GM21526 (cell line): ENCODE measurements around the gene THBS3.
"Not testable (repeated sequence)": the region's sequence is repeated elsewhere in the genome, so short reads cannot be mapped to it uniquely, and the experiment has no call there.

Experiments
- ATAC-seq: cut with Tn5 transposase; IDR thresholded peaks from one replicate; pipeline ENCODE4 v1.9.1; 2021; ENCODE audit warnings: moderate library complexity; ENCODE audit not compliant: unreplicated experiment, low FRiP score

The THBS3 gene

GRCh38 chr1:155209312-155209721, 1.6 kb upstream of the THBS3 start:
- ATAC-seq: no peak

GRCh38 chr1:155208541-155209311, 1.0 kb upstream of the THBS3 start, which contains the start of gene MTX1:
Gene MTX1, plus strand, starts transcription at chr1:155208695. Its CDS starts 110 bp downstream, at chr1:155208805.
- ATAC-seq: peak; percentile 54

- ATAC-seq: no peak
Observed at GRCh38 chr1:155206891-155207805, 549 bp downstream of the THBS3 start.

GRCh38 chr1:155205969-155206593, 1.6 kb downstream of the THBS3 start:
- ATAC-seq: no peak

- no peak for ATAC-seq
Observed at GRCh38 chr1:155205035-155205434, 2.7 kb downstream of the THBS3 start.

GRCh38 chr1:155202731-155203515, 4.8 kb downstream of the THBS3 start:
- no peak for ATAC-seq

GRCh38 chr1:155202198-155202597, 5.5 kb downstream of the THBS3 start:
- no peak for ATAC-seq

- ATAC-seq: no peak
Observed at GRCh38 chr1:155200920-155201319, 6.8 kb downstream of the THBS3 start.

- ATAC-seq: no peak
Observed at GRCh38 chr1:155199792-155200191, 7.9 kb downstream of the THBS3 start.

- no peak for ATAC-seq
Observed at GRCh38 chr1:155198547-155198906, 9.2 kb downstream of the THBS3 start.

- ATAC-seq: no peak
Observed at GRCh38 chr1:155197901-155198546, 9.7 kb downstream of the THBS3 start.

- no peak for ATAC-seq
Observed at GRCh38 chr1:155196893-155197638, 10.6 kb downstream of the THBS3 start.

- ATAC-seq: no peak
Observed at GRCh38 chr1:155196103-155196892, 11.4 kb downstream of the THBS3 start.

- no peak for ATAC-seq
Observed at GRCh38 chr1:155195201-155196102, 12.2 kb downstream of the THBS3 start.

- ATAC-seq: not testable (repeated sequence)
Observed at GRCh38 chr1:155193991-155194240, 13.8 kb downstream of the THBS3 start.

GRCh38 chr1:155193275-155193990, 14.3 kb downstream of the THBS3 start:
- peak; percentile 58 for ATAC-seq
